HG03442 (cell line): ENCODE data around the gene EFS.
A peak's percentile ranks its signal among the peaks of the same experiment; 100 is the strongest.

Experiments
- ATAC-seq: cut with Tn5 transposase; IDR thresholded peaks from one replicate; pipeline ENCODE4 v1.9.1; 2021; ENCODE audit warnings: mild to moderate bottlenecking, moderate library complexity; ENCODE audit not compliant: unreplicated experiment

EFS gene, protein sequence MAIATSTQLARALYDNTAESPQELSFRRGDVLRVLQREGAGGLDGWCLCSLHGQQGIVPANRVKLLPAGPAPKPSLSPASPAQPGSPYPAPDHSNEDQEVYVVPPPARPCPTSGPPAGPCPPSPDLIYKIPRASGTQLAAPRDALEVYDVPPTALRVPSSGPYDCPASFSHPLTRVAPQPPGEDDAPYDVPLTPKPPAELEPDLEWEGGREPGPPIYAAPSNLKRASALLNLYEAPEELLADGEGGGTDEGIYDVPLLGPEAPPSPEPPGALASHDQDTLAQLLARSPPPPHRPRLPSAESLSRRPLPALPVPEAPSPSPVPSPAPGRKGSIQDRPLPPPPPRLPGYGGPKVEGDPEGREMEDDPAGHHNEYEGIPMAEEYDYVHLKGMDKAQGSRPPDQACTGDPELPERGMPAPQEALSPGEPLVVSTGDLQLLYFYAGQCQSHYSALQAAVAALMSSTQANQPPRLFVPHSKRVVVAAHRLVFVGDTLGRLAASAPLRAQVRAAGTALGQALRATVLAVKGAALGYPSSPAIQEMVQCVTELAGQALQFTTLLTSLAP

DNA sequence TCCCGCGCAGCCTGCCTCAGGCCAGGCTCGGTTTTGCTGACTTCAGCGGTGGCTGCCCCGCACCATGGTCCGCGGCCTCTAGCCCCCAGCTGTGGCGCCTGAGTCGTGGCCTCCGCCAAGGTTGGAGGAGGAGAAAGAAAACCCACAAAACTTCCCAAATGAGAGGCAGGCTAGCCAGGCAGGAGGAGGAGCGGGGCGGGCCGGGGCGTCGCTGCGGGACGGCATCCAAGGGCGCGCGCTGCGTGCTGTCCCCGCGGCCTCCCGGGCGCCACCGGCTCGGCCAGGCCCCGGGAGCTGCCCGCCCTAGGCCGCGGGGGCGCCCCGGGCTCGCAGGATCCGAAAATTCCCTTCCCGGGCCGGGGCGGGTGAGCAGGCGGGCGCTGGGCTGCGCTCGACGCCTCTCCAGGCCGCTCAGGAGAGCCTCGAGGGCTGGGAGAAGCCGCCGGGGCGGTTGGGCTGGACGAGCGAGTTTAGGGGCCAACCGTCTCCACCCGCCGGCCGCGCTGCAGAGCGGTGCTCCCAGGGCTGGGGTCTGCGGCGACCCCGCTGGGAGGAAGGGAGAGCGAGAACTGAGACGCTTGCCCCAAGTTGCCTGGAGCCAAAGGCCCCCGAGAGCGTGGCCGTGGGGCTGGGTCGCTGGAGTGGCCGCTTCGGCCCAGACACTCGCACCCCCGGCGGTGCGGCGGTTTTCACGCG lies at the start of gene EFS:
Gene EFS (minus strand): TSS at position 137 of the 696 bp plus-strand sequence. CDS start 147 bp downstream, outside the sequence.
- ATAC-seq, result no peak

- ATAC-seq, result no peak
Observed at GRCh38 chr14:23414254-23414653, 49.3 kb upstream of the EFS start.

- no peak for ATAC-seq
Observed at GRCh38 chr14:23413681-23414080, 48.7 kb upstream of the EFS start.

GRCh38 chr14:23411563-23412525 lies 46.9 kb upstream of the EFS start:
- ATAC-seq, result no peak

GRCh38 chr14:23409966-23410635 lies 45.1 kb upstream of the EFS start:
- no peak for ATAC-seq

GRCh38 chr14:23409475-23409874 lies 44.5 kb upstream of the EFS start:
- peak; percentile 64 for ATAC-seq

DNA sequence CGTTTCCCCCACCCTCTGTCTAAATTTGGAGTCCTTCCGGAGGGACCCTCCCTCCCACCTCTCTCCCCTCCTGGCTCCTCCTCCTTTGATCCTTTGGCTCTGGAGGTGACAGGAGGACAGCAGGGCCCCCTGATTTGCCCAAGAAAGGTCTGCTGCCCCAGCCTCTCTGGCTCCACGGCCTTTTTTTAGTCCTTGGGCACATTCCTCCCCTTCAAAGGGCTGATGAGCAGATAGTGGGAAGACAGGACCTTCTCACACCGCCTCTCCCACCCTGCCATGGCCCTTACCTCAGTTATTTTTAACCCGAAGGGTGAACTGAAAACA lies 43.3 kb upstream of the EFS start:
- ATAC-seq, result no peak

DNA sequence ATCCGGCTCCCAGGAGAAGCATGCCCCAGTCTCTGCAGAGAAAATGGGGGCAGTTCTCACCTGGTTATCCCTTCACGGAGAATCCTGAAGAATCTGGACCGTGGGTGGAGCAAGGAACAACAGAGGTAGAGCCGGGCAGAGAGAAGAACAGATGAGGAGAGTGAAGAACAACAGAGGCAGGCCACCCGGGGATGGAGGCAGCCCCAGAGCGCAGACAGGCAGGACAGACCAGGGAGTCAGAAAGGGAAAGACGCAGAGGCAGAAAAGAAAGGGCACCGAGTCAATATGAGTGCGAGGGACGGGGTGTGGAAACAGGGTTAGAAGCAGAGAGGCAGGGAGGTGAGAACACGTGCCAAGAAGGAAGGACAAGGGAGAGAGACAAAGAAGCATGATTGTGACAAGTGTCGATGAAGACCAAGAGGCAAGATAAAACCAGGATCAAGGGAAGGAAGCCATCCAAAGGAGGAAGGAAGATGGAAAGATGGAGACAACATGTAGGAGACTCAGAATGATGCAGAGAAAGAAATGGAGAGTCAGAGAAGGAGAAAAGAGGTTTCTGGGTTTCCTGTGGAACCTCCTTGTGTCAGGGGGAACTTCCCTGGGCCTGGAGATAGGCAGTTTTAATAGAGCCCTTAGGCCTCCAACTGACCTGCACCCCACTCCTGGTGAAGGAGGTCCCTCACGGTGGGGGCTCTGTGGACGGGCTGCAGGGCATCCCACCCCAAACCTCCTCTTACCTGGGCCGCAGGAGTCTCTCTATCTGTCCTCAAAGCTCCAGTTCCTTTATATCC lies 42.7 kb upstream of the EFS start, which contains the start of gene MYH6:
Gene MYH6 (minus strand): TSS at position 758 of the 791 bp plus-strand sequence. CDS start 1,050 bp downstream, outside the sequence.
- ATAC-seq, result no peak

DNA sequence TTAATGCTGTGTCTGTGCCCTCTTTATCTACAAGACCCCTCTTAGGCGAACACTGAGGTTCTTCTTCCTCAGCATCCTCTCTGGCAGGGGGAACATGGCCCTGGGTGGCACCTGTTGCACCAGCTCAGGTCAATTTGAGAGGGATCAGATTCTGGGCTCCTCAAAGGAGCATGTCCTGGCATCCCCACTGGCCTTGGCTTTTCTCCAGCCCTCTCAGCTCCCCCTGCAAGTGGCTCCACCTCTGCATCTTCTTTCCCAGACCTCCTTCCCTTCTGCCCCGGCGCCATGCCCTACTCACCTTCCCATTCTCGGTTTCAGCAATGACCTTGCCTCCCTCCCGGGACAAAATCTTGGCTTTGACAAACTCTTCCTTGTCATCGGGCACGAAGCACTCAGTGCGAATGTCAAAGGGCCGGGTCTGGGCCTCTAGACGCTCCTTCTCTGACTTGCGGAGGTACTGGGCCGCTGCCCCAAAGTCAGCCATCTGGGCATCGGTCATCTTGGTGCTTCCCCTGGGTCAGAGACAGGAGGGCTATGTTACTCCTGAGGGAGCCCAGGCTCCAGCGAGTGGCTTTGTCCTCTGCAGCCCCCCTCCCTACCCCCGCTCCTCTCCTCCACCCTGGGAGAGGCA lies 41.9 kb upstream of the EFS start:
- no peak for ATAC-seq

DNA sequence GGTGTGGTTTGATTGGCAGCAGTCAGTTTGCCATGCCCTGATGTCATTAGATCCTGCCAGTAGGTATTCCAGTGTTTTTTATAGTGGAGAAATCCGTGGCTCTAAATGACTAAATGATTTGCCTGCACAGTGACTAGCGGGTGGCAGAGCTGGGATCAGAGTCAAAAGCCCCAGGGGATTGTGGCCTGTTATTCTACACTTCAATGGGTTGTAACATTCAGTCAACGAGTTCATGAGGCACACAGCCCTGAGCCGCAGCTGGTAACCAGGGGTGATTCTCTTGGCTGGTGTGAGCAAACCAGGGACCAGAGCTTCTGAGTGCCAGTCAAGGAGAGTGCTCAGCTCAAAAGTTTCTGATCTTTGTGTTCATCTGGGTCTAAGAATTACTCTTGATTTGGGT lies 41.3 kb upstream of the EFS start:
- peak; percentile 47 for ATAC-seq

- no peak for ATAC-seq
Observed at GRCh38 chr14:23405516-23406025, 40.6 kb upstream of the EFS start.

DNA sequence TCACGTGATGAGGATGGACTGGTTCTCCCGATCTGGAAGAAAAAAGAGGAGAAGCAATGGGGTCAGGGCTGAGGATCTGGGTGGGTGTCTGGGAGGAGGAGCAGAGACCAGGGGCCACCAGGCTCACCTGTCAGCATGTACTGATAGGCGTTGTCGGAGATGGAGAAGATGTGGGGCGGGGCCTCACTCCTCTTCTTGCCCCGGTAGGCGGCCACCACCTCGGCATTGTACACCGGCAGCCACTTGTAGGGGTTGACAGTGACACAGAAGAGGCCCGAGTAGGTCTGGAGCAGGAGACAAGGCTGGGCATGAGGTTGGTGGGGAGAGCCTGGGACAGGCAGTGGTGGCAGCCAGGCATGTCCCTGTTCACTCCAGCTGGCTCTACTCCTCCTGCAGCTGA lies 40.1 kb upstream of the EFS start:
- ATAC-seq, result no peak

DNA sequence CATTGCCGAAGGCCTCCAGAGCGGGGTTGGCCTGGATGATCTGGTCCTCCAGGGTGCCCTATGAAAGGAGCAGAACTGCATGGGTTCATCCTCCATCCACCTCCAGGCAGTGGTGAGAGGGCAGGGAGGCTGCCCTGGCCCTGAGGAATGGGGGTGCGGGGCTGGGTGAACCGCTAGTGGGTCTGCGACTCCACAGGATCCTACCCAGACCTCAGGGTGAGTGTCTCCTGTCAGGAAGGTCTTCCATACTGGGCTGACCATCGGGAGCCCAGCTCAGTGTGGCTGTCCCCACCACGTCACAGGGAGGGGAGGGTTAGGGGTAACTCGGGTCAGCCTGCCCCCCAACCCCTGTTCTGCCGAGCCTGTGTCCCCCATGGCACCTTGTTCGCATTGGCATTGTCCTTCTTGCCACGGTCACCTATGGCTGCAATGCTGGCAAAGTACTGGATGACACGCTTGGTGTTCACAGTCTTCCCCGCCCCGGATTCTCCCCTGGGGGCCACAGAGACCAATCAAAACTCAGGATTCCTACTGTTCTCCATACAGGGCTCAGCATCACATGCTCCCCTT lies 39.4 kb upstream of the EFS start:
- ATAC-seq, result no peak

GRCh38 chr14:23403908-23404307 lies 38.9 kb upstream of the EFS start:
- no peak for ATAC-seq

DNA sequence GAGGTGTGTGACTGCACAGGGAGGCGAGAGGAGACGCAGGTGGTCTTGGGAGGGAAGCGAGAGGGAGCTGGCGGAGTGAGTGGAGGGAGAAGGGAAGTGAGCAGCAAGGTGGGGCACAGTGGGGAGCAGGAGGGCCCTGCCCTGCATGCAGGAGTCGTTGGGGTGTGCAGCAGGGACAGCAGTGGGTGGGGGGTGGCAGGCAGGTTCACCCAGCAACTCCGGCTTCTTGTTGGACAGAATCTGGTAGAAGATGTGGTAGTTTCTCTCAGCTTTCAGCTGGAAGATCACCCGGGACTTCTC lies 38.1 kb upstream of the EFS start:
- no peak for ATAC-seq

DNA sequence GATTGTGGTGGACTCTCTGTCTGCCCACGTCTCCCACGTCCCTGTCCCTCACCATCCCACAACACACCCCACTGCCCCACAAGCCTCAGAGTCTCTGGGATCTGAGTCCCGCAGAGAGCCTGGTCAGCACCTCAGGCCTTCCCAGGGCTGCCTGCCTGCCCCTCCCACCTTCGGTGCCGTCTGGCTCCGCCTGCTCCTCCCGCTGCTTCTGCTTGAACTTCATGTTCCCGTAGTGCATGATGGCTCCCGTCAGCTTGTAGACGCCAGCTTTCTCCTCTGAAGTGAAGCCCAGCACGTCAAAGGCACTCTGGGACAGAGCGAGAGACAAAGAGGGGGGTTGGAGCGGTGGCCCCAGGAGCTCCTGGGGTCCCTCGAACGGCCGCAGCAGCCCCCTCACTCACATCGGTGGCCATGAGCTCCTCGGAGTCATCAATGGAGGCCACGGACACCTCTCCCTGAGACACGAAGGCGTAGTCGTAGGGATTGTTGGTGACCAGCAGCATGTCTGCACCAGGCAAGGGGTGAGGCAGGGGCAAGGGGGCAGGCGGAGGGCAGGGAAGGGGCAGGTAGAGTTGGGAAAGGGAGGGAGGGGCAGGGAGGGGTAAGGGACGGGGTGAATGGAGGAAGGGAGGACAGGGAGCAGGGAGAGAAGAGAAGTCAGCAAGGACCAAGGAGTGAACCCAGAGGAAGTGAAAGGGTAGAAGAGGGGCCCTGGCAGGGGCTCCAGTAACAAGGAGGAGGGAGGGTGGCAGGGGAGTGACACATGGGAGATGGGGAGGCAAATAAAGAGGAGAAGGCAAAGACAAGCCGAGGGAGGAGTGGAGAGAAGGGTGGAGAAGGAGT lies 37.5 kb upstream of the EFS start:
- no peak for ATAC-seq

DNA sequence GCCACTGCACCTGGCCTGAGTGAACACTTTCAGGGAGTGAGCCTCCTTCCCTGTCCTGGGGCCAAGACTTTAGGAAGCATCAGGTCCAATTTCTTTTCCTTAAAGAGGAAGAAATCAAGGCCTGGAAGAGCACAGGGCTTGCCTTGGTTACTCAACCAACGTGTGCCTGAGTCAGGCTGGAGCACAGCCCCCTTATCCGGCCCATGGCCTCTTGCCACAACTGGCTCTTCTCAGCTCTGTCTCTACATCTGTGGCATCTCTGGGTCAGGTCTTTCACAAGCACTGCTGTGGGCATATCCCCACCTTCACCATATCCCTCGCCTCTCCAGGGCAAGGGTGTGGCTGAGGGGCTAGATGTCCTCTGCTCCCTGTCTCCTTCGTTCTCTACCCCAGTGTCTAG lies 36.3 kb upstream of the EFS start:
- no peak for ATAC-seq
